HepG2 (cell line): ENCODE results near the gene ENTPD6. TPM values are rescaled to one million over a fixed set of nuclear protein-coding genes. Genes with fewer than 3 reads are reported as not detected.

Experiments used
- AHR ChIP-seq: IDR thresholded peaks from 2 replicates; pipeline ENCODE4 v1.6.1; 2018; ENCODE audit warnings: missing genetic modification reagents, missing compliant biosample characterization
- CHD4 ChIP-seq: fragments of 200-600 bp; sonication (generic); IDR thresholded peaks from 2 replicates; pipeline ENCODE4 v1.7.0; 2017; ENCODE audit warnings: mild to moderate bottlenecking, low read length, borderline replicate concordance
- ELK4 ChIP-seq: sonication (generic); formaldehyde crosslinking; IDR thresholded peaks from 2 replicates; pipeline ENCODE4 v1.9.0; 2021; ENCODE audit warnings: missing genetic modification reagents, borderline replicate concordance
- GABPB1 ChIP-seq: IDR thresholded peaks from 2 replicates; pipeline ENCODE4 v1.6.1; 2016; ENCODE audit warnings: mild to moderate bottlenecking, missing genetic modification reagents, moderate library complexity, missing compliant biosample characterization
- MTF2 ChIP-seq: sonication (generic); formaldehyde crosslinking; IDR thresholded peaks from 2 replicates; pipeline ENCODE4 v1.5.0; 2020; ENCODE audit warnings: missing genetic modification reagents, borderline replicate concordance
- NFE2 ChIP-seq: sonication (generic); formaldehyde crosslinking; IDR thresholded peaks from 2 replicates; pipeline ENCODE4 v1.4.0; 2020; ENCODE audit warnings: missing genetic modification reagents
- PITX1 ChIP-seq: sonication (generic); formaldehyde crosslinking; IDR thresholded peaks from 2 replicates; pipeline ENCODE4 v1.5.1; 2020; ENCODE audit warnings: mild to moderate bottlenecking, missing genetic modification reagents
- TBX2 ChIP-seq: sonication (generic); formaldehyde crosslinking; IDR thresholded peaks from 2 replicates; pipeline ENCODE4 v1.5.0; 2020; ENCODE audit warnings: missing genetic modification reagents, mild to moderate bottlenecking, borderline replicate concordance
- ZFP36L1 ChIP-seq: sonication (generic); formaldehyde crosslinking; IDR thresholded peaks from 2 replicates; pipeline ENCODE4 v1.8.0; 2022; ENCODE audit warnings: mild to moderate bottlenecking, missing genetic modification reagents, moderate library complexity
- ZHX2 ChIP-seq, 2 experiments: sonication (generic) in 1 of 2; formaldehyde crosslinking in 1 of 2; IDR thresholded peaks; 2 replicates each; pipeline versions ENCODE4 v1.6.1 to v1.9.0; 2014 to 2022; ENCODE audit warnings: antibody characterized with exemption in 1 of 2, borderline replicate concordance in 1 of 2, inconsistent platforms in 1 of 2, low read depth in 1 of 2, missing genetic modification reagents in 1 of 2
- ZNF296 ChIP-seq: sonication (generic); formaldehyde crosslinking; conservative IDR thresholded peaks from 2 replicates; pipeline ENCODE4 v1.5.0; 2020; ENCODE audit warnings: mild to moderate bottlenecking, missing genetic modification reagents
- ZNF350 ChIP-seq: sonication (generic); formaldehyde crosslinking; IDR thresholded peaks from 2 replicates; pipeline ENCODE4 v1.4.0; 2020; ENCODE audit warnings: mild to moderate bottlenecking, low read depth, missing genetic modification reagents, borderline replicate concordance
- ZNF446 ChIP-seq: sonication (generic); formaldehyde crosslinking; IDR thresholded peaks from 2 replicates; pipeline ENCODE4 v1.5.0; 2020; ENCODE audit warnings: mild to moderate bottlenecking, missing genetic modification reagents
- ZNF558 ChIP-seq: sonication (generic); formaldehyde crosslinking; IDR thresholded peaks from 2 replicates; pipeline ENCODE4 v1.9.0; 2022; ENCODE audit warnings: mild to moderate bottlenecking, missing genetic modification reagents, borderline replicate concordance
- ZNF878 ChIP-seq: sonication (generic); formaldehyde crosslinking; IDR thresholded peaks from 2 replicates; pipeline ENCODE4 v1.8.1; 2023; ENCODE audit warnings: mild to moderate bottlenecking, missing genetic modification reagents, moderate library complexity
- polyA plus RNA-seq, 8 experiments: library from polyadenylated mRNA; depleted of rRNA in 3 of 8; stranded (reverse) in 7 of 8; unstranded in 1 of 8; fragments of >200 nt; fragmentation: Illumina TruSeq in 4 of 8; extraction: Trizol in 4 of 8; gene quantifications; 2 replicates each; pipeline versions ENCODE4 v1.2.1 to v1.2.3, GENCODE V29; 2011 to 2016; ENCODE audit warnings: low read depth in 4 of 8, missing spikeins in 1 of 8, mixed read lengths in 1 of 8; ENCODE audit not compliant: insufficient read depth in 1 of 8
- total RNA-seq, 5 experiments: library from RNA; depleted of rRNA; stranded (reverse); fragments of >200 nt; fragmentation: Illumina TruSeq; extraction: Trizol; gene quantifications; 2 replicates each; pipeline ENCODE4 v1.2.3, GENCODE V29; 2016; ENCODE audit warnings: low read depth in 1 of 5

The ENTPD6 gene
- total and polyA plus RNA-seq, 2 of the 13 experiments (the other 11 are each of a cell fraction or from before 2014, with no cell fraction given), result 164 to 172 TPM

- 0 out of 2 replicates have a peak, but pooled peaks have one; percentile 91 for TF ChIP-seq MTF2 (CRISPR knock-in tag)
- TF ChIP-seq AHR (CRISPR knock-in tag), result peak; percentile 95
- peak; percentile 90 for TF ChIP-seq GABPB1 (CRISPR knock-in tag)
- peak; percentile 70 for TF ChIP-seq ZNF296
- peak; percentile 17; the same call in 1 of the 2 replicates for TF ChIP-seq ELK4 (CRISPR knock-in tag)
- peak; percentile 99; the same call in 1 of the 2 replicates for TF ChIP-seq ZNF558 (CRISPR knock-in tag)
- TF ChIP-seq ZNF446 (CRISPR knock-in tag), result peak; percentile 96
- no peak for TF ChIP-seq NFE2 (CRISPR knock-in tag)
- TF ChIP-seq ZNF350 (CRISPR knock-in tag), result 0 out of 2 replicates have a peak, but pooled peaks have one; percentile 43
- peak; percentile 78 for TF ChIP-seq TBX2 (CRISPR knock-in tag)
- no peak; the same call in 1 of the 2 replicates for TF ChIP-seq ZNF878 (CRISPR knock-in tag)
- peak; percentile 92 for TF ChIP-seq PITX1 (CRISPR knock-in tag)
- no peak for TF ChIP-seq ZHX2 (IDR thresholded peaks at IDR 0.05; ENCODE audit: low read depth)
- no peak for TF ChIP-seq ZHX2 (CRISPR knock-in tag; IDR thresholded peaks at IDR 0.05; ENCODE audit: borderline replicate concordance)
- peak; percentile 83; the same call in 1 of the 2 replicates for TF ChIP-seq ZFP36L1 (CRISPR knock-in tag)
- TF ChIP-seq CHD4, result no peak
Observed at GRCh38 chr20:25247956-25248785, 52.7 kb downstream of the ENTPD6 start, which contains the start of gene PYGB (continued).
